ENCODE data around the gene VPS39.

DNA sequence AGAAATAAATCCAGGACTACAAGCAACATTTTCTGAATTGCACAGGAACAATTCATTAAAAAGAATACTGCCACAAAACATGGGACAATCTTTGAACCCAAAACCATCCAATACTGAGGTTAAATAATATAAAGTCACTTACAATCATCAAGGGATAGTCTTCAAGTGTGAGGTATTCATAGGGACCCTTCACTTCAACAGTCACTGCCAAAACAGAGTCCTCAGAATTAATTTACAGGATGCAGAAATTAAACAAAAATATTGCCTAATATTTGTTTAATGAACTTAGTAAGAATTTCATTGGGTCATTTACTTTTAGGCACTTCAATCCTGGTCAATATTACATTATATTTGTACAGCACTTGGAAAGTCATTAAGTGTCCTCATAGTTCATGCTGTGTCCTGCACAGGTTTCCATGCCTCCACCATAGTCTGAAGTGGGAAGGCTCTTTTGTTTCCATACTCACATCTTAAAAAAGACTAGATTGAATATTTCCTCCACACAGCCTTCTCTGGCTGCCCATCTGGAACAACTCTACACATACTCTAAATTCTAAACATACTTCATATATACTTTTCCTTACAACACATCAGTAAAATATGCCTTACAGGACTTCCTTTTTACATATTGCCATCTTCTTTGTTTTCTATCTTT, 31.6 kb upstream of the VPS39 start:
- TF ChIP-seq, protein P1, sequence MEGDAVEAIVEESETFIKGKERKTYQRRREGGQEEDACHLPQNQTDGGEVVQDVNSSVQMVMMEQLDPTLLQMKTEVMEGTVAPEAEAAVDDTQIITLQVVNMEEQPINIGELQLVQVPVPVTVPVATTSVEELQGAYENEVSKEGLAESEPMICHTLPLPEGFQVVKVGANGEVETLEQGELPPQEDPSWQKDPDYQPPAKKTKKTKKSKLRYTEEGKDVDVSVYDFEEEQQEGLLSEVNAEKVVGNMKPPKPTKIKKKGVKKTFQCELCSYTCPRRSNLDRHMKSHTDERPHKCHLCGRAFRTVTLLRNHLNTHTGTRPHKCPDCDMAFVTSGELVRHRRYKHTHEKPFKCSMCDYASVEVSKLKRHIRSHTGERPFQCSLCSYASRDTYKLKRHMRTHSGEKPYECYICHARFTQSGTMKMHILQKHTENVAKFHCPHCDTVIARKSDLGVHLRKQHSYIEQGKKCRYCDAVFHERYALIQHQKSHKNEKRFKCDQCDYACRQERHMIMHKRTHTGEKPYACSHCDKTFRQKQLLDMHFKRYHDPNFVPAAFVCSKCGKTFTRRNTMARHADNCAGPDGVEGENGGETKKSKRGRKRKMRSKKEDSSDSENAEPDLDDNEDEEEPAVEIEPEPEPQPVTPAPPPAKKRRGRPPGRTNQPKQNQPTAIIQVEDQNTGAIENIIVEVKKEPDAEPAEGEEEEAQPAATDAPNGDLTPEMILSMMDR (IDR thresholded peaks at IDR 0.05; ENCODE audit: low read depth, low read length), result no peak
- TF ChIP-seq EZH2phosphoT487 (IDR thresholded peaks at IDR 0.05; ENCODE audit: low read depth), result no peak
